Body of pancreas (tissue), 4 donors: ENCODE results near the gene NDUFAF4. TPM values are rescaled to one million over a fixed set of nuclear protein-coding genes. Genes with fewer than 3 reads are reported as not detected.

Experiments
- ATAC-seq: fragments of 150-250 bp; one replicate; pipeline ENCODE4 v1.9.1; 2016
- DNase-seq, 4 donors: peaks; one replicate each; pipeline ENCODE4 v3.0.0-alpha.2; 2019
- H3K27ac ChIP-seq, 4 donors: fragments of 200-600 bp; sonication (generic); 1 replicate in 3 of 4; 2 replicates in 1 of 4; pipeline versions ENCODE4 v1.5.1 to v1.6.1; 2016 to 2019; ENCODE audit warnings: mild to moderate bottlenecking in 1 of 4, mixed read lengths in 1 of 4, moderate library complexity in 1 of 4
- H3K27me3 ChIP-seq, 2 donors: fragments of 200-600 bp; sonication (generic); one replicate each; pipeline ENCODE4 v1.6.0; 2016; ENCODE audit warnings: mild to moderate bottlenecking in 1 of 2
- H3K36me3 ChIP-seq, 2 donors: fragments of 200-600 bp; sonication (generic); replicated peaks in 1 of 2; 2 replicates each; pipeline ENCODE4 v1.5.1; 2016; ENCODE audit warnings: low read depth in 2 of 2; ENCODE audit not compliant: insufficient read depth in 1 of 2
- H3K4me1 ChIP-seq: fragments of 200-600 bp; sonication (generic); one replicate; pipeline ENCODE4 v1.6.0; 2016
- H3K4me3 ChIP-seq, 2 donors: fragments of 200-600 bp; sonication (generic); 1 replicate in 1 of 2; 2 replicates in 1 of 2; pipeline ENCODE4 v1.5.1; 2016 to 2019
- H3K9me3 ChIP-seq, 3 donors: fragments of 200-600 bp; sonication (generic); 1 replicate in 2 of 3; 2 replicates in 1 of 3; pipeline ENCODE4 v1.5.1; 2016
- CTCF ChIP-seq, 7 experiments: fragments of 450-650 bp in 4 of 7; fragments of 200-600 bp in 3 of 7; sonication (generic) in 3 of 7; IDR thresholded peaks; one replicate each; pipeline ENCODE4 v1.5.1; 2016 to 2019; ENCODE audit warnings: antibody characterized with exemption in 7 of 7
- POLR2A ChIP-seq, 3 donors: fragments of 450-650 bp; IDR thresholded peaks; one replicate each; pipeline ENCODE4 v1.6.1; 2016; ENCODE audit warnings: antibody characterized with exemption in 3 of 3, mild to moderate bottlenecking in 2 of 3
- WGBS, 2 donors: methylation state at CpG; one replicate each; pipeline ENCODE4 v1.1.5; 2017; 5-methylcytosine and 5-hydroxymethylcytosine counted together
- intact Hi-C: fragments of 100-400 bp; cut with DNase I; formaldehyde crosslinking; loops from one replicate; pipeline ENCODE4 v1.15.1; 2023
- total RNA-seq, 2 donors: library from RNA; depleted of rRNA; stranded (reverse); fragments of >200 nt; gene quantifications; one replicate each; pipeline ENCODE4 v1.1.0, GENCODE V29; 2016

The NDUFAF4 gene
- total RNA-seq, 2 donors from 2014 or later: 6.2 to 42.2 TPM

GRCh38 chr6:96878143-96878542 lies 19.5 kb downstream of the NDUFAF4 start:
- H3K27ac ChIP-seq: no peak overlapping the region
- ATAC-seq (no peak), DNase-seq (no peak)
- no peaks in the 10 kb centered on the region for H3K36me3 ChIP-seq
- H3K27me3 ChIP-seq: no peaks in the 10 kb centered on the region
- no peak overlapping the region for H3K4me3 ChIP-seq
- intact Hi-C loops: no loop called here
- H3K9me3 ChIP-seq: no peaks in the 10 kb centered on the region
- H3K4me1 ChIP-seq: no peaks in the 10 kb centered on the region
- TF ChIP-seq CTCF (IDR thresholded peaks at IDR 0.05) (no peak), POLR2A (IDR thresholded peaks at IDR 0.05) (no peak)

GRCh38 chr6:96876886-96877545 lies 20.7 kb downstream of the NDUFAF4 start:
- no peak for ATAC-seq
- TF ChIP-seq CTCF (IDR thresholded peaks at IDR 0.05): no peak
- no peak for TF ChIP-seq POLR2A (IDR thresholded peaks at IDR 0.05)
- no peaks in the 10 kb centered on the region for H3K27me3 ChIP-seq
- no peaks in the 10 kb centered on the region for H3K36me3 ChIP-seq
- H3K27ac ChIP-seq: no peak overlapping the region
- WGBS, 2 donors: 78 to 86% methylated on average over 9 of the region's 9 CpGs
- H3K9me3 ChIP-seq: no peaks in the 10 kb centered on the region
- no peaks in the 10 kb centered on the region for H3K4me1 ChIP-seq
- no peak for DNase-seq
- intact Hi-C loops: no loop called here
- no peak overlapping the region for H3K4me3 ChIP-seq

- TF ChIP-seq POLR2A (IDR thresholded peaks at IDR 0.05) (no peak), CTCF (IDR thresholded peaks at IDR 0.05) (no peak)
- 75% methylated on average over 1 of the region's 1 CpG for WGBS, 2 donors
- no peak overlapping the region for H3K27ac ChIP-seq
- no peaks in the 10 kb centered on the region for H3K36me3 ChIP-seq
- no peak overlapping the region for H3K4me3 ChIP-seq
- intact Hi-C loops: no loop called here
- no peaks in the 10 kb centered on the region for H3K27me3 ChIP-seq
- DNase-seq (no peak), ATAC-seq (no peak)
- no peaks in the 10 kb centered on the region for H3K9me3 ChIP-seq
- no peaks in the 10 kb centered on the region for H3K4me1 ChIP-seq
Observed at GRCh38 chr6:96872976-96873375, 24.7 kb downstream of the NDUFAF4 start.

GRCh38 chr6:96865055-96865405 lies 32.7 kb downstream of the NDUFAF4 start:
- no peak for TF ChIP-seq POLR2A (IDR thresholded peaks at IDR 0.05)
- no peak for TF ChIP-seq CTCF (IDR thresholded peaks at IDR 0.05)
- no peaks in the 10 kb centered on the region for H3K36me3 ChIP-seq
- intact Hi-C loops: no loop called here
- H3K27me3 ChIP-seq: no peaks in the 10 kb centered on the region
- DNase-seq: no peak
- no peak for ATAC-seq
- H3K9me3 ChIP-seq: no peaks in the 10 kb centered on the region
- 95 to 96% methylated on average over 3 of the region's 3 CpGs for WGBS, 2 donors
- H3K4me1 ChIP-seq: no peaks in the 10 kb centered on the region
- no peak overlapping the region for H3K27ac ChIP-seq
- H3K4me3 ChIP-seq: no peak overlapping the region
